Body of pancreas (tissue), 4 donors: ENCODE measurements around the gene JPH2. TPM values are rescaled to one million over a fixed set of nuclear protein-coding genes. Genes with fewer than 3 reads are reported as not detected.

Source experiments
- ATAC-seq: fragments of 150-250 bp; one replicate; pipeline ENCODE4 v1.9.1; 2016
- DNase-seq, 4 donors: peaks; one replicate each; pipeline ENCODE4 v3.0.0-alpha.2; 2019
- H3K27ac ChIP-seq, 4 donors: fragments of 200-600 bp; sonication (generic); 1 replicate in 3 of 4; 2 replicates in 1 of 4; pipeline versions ENCODE4 v1.5.1 to v1.6.1; 2016 to 2019; ENCODE audit warnings: mild to moderate bottlenecking in 1 of 4, mixed read lengths in 1 of 4, moderate library complexity in 1 of 4
- H3K27me3 ChIP-seq, 2 donors: fragments of 200-600 bp; sonication (generic); one replicate each; pipeline ENCODE4 v1.6.0; 2016; ENCODE audit warnings: mild to moderate bottlenecking in 1 of 2
- H3K36me3 ChIP-seq, 2 donors: fragments of 200-600 bp; sonication (generic); replicated peaks in 1 of 2; 2 replicates each; pipeline ENCODE4 v1.5.1; 2016; ENCODE audit warnings: low read depth in 2 of 2; ENCODE audit not compliant: insufficient read depth in 1 of 2
- H3K4me1 ChIP-seq: fragments of 200-600 bp; sonication (generic); one replicate; pipeline ENCODE4 v1.6.0; 2016
- H3K4me3 ChIP-seq, 2 donors: fragments of 200-600 bp; sonication (generic); 1 replicate in 1 of 2; 2 replicates in 1 of 2; pipeline ENCODE4 v1.5.1; 2016 to 2019
- H3K9me3 ChIP-seq, 3 donors: fragments of 200-600 bp; sonication (generic); 1 replicate in 2 of 3; 2 replicates in 1 of 3; pipeline ENCODE4 v1.5.1; 2016
- POLR2A ChIP-seq, 3 donors: fragments of 450-650 bp; IDR thresholded peaks; one replicate each; pipeline ENCODE4 v1.6.1; 2016; ENCODE audit warnings: antibody characterized with exemption in 3 of 3, mild to moderate bottlenecking in 2 of 3
- WGBS, 2 donors: methylation state at CpG; one replicate each; pipeline ENCODE4 v1.1.5; 2017; 5-methylcytosine and 5-hydroxymethylcytosine counted together
- intact Hi-C: fragments of 100-400 bp; cut with DNase I; formaldehyde crosslinking; loops from one replicate; pipeline ENCODE4 v1.15.1; 2023
- total RNA-seq, 2 donors: library from RNA; depleted of rRNA; stranded (reverse); fragments of >200 nt; gene quantifications; one replicate each; pipeline ENCODE4 v1.1.0, GENCODE V29; 2016
- TF ChIP-seq, protein P1 (sequence below), 7 experiments: fragments of 450-650 bp in 4 of 7; fragments of 200-600 bp in 3 of 7; sonication (generic) in 3 of 7; IDR thresholded peaks; one replicate each; pipeline ENCODE4 v1.5.1; 2016 to 2019; ENCODE audit warnings: antibody characterized with exemption in 7 of 7

The JPH2 gene
- total RNA-seq, 2 donors from 2014 or later, result 1.6 to 2.1 TPM

DNA sequence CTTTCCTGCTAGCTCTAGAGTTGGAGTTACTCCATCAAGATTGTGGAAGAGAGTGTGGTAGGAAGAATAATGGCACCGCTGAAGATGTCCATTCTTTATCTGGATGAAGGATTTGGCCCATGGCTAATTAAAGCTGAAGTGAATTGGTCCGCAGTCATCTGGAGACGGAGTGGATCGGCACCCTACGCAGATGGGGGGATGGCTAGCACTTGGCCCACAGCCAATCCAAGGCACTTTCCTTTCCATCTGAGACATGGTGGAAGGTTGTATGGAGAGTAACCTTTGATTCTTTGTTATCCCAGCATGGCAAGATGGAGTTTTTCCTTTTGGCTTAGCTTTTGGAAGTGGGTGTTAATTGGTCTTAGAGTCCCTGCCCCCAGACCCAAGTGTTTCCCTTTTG is 88.3 kb downstream of the JPH2 start:
- H3K4me1 ChIP-seq, result no peaks in the 10 kb centered on the region
- H3K9me3 ChIP-seq, result no peaks in the 10 kb centered on the region
- 91 to 97% methylated on average over 5 of the region's 5 CpGs for WGBS, 2 donors
- DNase-seq (no peak), ATAC-seq (no peak)
- no peak overlapping the region for H3K27ac ChIP-seq
- no peak overlapping the region for H3K4me3 ChIP-seq
- no peaks in the 10 kb centered on the region for H3K36me3 ChIP-seq
- intact Hi-C loops, result no loop called here
- no peaks in the 10 kb centered on the region for H3K27me3 ChIP-seq
- TF ChIP-seq, protein P1, sequence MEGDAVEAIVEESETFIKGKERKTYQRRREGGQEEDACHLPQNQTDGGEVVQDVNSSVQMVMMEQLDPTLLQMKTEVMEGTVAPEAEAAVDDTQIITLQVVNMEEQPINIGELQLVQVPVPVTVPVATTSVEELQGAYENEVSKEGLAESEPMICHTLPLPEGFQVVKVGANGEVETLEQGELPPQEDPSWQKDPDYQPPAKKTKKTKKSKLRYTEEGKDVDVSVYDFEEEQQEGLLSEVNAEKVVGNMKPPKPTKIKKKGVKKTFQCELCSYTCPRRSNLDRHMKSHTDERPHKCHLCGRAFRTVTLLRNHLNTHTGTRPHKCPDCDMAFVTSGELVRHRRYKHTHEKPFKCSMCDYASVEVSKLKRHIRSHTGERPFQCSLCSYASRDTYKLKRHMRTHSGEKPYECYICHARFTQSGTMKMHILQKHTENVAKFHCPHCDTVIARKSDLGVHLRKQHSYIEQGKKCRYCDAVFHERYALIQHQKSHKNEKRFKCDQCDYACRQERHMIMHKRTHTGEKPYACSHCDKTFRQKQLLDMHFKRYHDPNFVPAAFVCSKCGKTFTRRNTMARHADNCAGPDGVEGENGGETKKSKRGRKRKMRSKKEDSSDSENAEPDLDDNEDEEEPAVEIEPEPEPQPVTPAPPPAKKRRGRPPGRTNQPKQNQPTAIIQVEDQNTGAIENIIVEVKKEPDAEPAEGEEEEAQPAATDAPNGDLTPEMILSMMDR (IDR thresholded peaks at IDR 0.05), result no peak
- no peak for TF ChIP-seq POLR2A (IDR thresholded peaks at IDR 0.05)

DNA sequence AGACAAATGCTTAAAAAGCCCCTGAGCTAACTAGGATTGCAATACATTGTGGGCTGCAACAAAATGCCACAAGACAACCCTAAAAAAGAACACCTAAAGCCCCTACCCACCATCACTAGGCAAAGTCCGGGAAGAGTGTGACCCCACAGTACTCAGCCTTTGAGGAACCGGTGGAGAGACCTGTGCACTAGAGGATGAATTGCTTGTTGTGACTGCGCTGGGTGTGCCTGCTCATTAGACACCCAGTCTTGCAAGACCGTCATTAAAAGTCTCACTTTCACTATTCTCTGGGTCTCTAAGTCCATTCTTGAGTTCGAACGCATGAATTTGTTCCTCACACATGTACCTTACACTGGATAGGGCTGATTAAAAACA is 88.7 kb downstream of the JPH2 start:
- Histone ChIP-seq H3K36me3 (no peaks in the 10 kb centered on the region), H3K27ac (no peak overlapping the region), H3K27me3 (no peaks in the 10 kb centered on the region), H3K4me3 (no peak overlapping the region), H3K9me3 (no peaks in the 10 kb centered on the region), H3K4me1 (no peaks in the 10 kb centered on the region)
- no peak for DNase-seq
- ATAC-seq, result no peak
- intact Hi-C loops, result no loop called here
- no peak for TF ChIP-seq POLR2A (IDR thresholded peaks at IDR 0.05)
- TF ChIP-seq, protein P1 (IDR thresholded peaks at IDR 0.05), result no peak
- 85 to 86% methylated on average over 5 to 6 of the region's 6 CpGs for WGBS, 2 donors

DNA sequence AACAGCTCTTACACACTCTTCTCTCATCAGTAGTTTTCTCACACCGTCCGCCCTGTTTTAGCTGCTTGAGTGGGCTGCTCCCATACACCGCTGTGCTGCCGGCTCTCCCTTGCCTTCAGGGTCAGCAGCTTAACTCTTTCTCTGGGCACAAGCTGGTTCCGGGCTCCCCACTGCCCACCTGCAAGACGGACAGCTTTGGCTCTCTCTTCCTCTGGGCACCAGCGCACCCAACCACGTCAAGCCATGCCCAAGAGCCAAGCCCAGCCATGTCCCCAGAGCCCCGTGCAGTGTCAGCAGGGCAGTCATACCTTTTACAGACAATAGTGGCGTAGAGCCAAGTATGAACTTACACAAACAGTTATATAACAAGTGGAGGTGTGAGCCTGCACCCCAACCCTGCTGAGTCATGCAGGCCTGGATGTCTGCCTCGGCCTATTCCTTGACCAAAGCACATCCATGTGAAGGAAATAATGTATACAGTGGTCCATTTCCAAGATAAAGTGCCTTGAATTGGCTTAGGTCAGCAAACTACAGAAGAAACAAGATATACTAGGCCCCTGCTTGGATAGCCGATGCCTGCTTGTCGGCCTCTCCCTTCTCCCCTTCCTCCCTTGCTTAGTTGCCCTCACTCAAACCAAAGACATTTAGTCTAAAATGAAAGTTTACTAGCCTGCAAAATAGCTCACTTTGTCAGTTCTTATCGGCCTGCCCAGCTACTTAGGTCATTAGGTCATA is 89.3 kb downstream of the JPH2 start:
- Histone ChIP-seq H3K4me1 (no peaks in the 10 kb centered on the region), H3K27ac (no peak overlapping the region), H3K36me3 (no peaks in the 10 kb centered on the region), H3K27me3 (no peaks in the 10 kb centered on the region), H3K9me3 (no peaks in the 10 kb centered on the region), H3K4me3 (no peak overlapping the region)
- no peak for TF ChIP-seq POLR2A (IDR thresholded peaks at IDR 0.05)
- TF ChIP-seq, protein P1 (IDR thresholded peaks at IDR 0.05), result no peak
- DNase-seq, result no peak
- intact Hi-C loops, result no loop called here
- no peak for ATAC-seq
- whole genome bisulfite sequencing, 2 donors, result 65 to 80% methylated on average over 10 to 14 of the region's 14 CpGs

DNA sequence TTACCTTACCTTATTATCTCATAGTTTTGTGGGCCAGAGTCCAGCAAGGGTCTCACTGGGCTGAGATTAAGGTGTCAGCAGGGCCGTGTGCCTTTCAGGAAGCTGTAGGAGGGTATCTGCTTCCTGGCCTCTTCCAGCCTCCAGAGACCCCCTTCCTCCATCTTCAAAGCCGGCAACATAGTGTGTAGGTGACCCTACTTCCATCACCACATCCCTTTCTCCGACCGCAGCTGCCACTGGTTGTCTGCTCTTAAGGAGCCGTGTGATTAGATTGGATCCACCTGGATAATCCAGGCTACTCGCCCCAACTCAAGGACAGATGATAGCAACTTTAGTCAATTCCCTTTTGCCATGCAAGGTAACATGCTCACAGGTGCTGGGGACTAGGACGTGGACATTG is 91.2 kb downstream of the JPH2 start:
- no peak for TF ChIP-seq POLR2A (IDR thresholded peaks at IDR 0.05)
- TF ChIP-seq, protein P1 (IDR thresholded peaks at IDR 0.05), result no peak
- no peak overlapping the region for H3K27ac ChIP-seq
- no peaks in the 10 kb centered on the region for H3K9me3 ChIP-seq
- no peaks in the 10 kb centered on the region for H3K27me3 ChIP-seq
- WGBS, 2 donors, result 62 to 68% methylated on average over 7 of the region's 7 CpGs
- intact Hi-C loops, result no loop called here
- no peak overlapping the region for H3K4me3 ChIP-seq
- DNase-seq (no peak), ATAC-seq (no peak)
- no peaks in the 10 kb centered on the region for H3K4me1 ChIP-seq
- H3K36me3 ChIP-seq, result no peaks in the 10 kb centered on the region

DNA sequence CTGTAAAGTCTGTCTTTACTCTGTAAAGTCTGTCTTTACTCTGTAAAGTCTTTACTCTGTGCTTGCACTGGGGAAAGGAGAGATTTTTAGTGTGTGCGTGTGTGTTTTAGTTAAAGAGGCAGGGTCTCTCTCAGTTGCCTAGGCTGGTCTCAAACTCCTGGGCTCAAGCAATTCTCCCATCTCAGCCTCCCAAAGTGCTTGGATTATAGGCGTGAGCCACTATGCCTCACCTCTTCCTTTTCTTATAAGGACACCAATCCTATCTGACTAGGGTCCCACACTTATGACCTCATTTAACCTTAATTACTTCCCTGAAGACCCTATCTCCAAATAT is 93.8 kb downstream of the JPH2 start:
- H3K27ac ChIP-seq, result no peak overlapping the region
- H3K4me3 ChIP-seq, result no peak overlapping the region
- no peak for TF ChIP-seq POLR2A (IDR thresholded peaks at IDR 0.05)
- TF ChIP-seq, protein P1 (IDR thresholded peaks at IDR 0.05), result no peak
- H3K27me3 ChIP-seq, result no peaks in the 10 kb centered on the region
- ATAC-seq, result no peak
- H3K4me1 ChIP-seq, result no peaks in the 10 kb centered on the region
- DNase-seq, result no peak
- no peaks in the 10 kb centered on the region for H3K36me3 ChIP-seq
- WGBS, 2 donors, result 47 to 74% methylated on average over 2 of the region's 2 CpGs
- intact Hi-C loops, result no loop called here
- H3K9me3 ChIP-seq, result no peaks in the 10 kb centered on the region
